GM18498 (cell line): ENCODE data around the gene GRK5.
"Not testable (repeated sequence)": the region's sequence is repeated elsewhere in the genome, so short reads cannot be mapped to it uniquely, and the experiment has no call there.

ENCODE experiments used
- ATAC-seq: cut with Tn5 transposase; IDR thresholded peaks from one replicate; pipeline ENCODE4 v1.9.1; 2021; ENCODE audit warnings: mild to moderate bottlenecking, moderate library complexity; ENCODE audit not compliant: unreplicated experiment

The GRK5 gene

GRCh38 chr10:119207366-119207666, at the start of gene GRK5:
TSS of gene GRK5 (plus strand) at chr10:119207571. CDS start at chr10:119207918, 347 bp downstream.
- ATAC-seq: peak; percentile 80

GRCh38 chr10:119159332-119159731, 48.0 kb upstream of the GRK5 start:
- no peak for ATAC-seq

- ATAC-seq: no peak
Observed at GRCh38 chr10:119161680-119162451, 45.5 kb upstream of the GRK5 start.

- ATAC-seq: no peak
Observed at GRCh38 chr10:119162452-119163092, 44.8 kb upstream of the GRK5 start.

- ATAC-seq: peak; percentile 96
Observed at GRCh38 chr10:119165171-119166117, 41.9 kb upstream of the GRK5 start, which contains the start of gene SFXN4. TSS of gene SFXN4 (minus strand) at chr10:119165714. CDS start at chr10:119165647, 67 bp downstream.

GRCh38 chr10:119166118-119166500, 41.3 kb upstream of the GRK5 start:
- peak; percentile 3 for ATAC-seq

GRCh38 chr10:119166564-119166963, 40.8 kb upstream of the GRK5 start:
- no peak for ATAC-seq

- ATAC-seq: no peak
Observed at GRCh38 chr10:119167041-119167440, 40.3 kb upstream of the GRK5 start.

DNA sequence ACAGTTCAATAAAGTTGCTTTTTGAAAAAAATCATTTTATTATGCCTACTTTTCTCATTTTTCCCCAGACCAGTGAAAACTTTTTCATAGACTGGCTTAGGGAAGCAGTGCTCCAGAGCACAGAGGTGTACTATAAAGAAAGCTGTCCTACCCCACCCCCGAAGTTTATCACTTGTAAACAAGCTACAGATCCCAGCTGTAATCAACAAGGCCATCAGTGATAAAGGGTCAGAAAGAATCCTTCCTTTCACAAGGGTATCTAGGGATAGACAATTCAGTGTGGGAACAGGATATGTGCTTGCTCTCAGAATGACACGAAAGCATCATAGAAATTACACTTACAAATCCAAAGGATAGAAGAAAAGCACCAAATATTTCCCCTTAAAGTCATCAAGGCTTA, 33.3 kb upstream of the GRK5 start:
- ATAC-seq: no peak

GRCh38 chr10:119176166-119176565, 31.2 kb upstream of the GRK5 start:
- ATAC-seq: no peak

- ATAC-seq: peak; percentile 17
Observed at GRCh38 chr10:119177708-119178371, 29.5 kb upstream of the GRK5 start.

- peak; percentile 96 for ATAC-seq
Observed at GRCh38 chr10:119178372-119179119, 28.8 kb upstream of the GRK5 start, which contains the start of gene PRDX3. TSS of gene PRDX3 (minus strand) at chr10:119178812. CDS start at chr10:119178790, 22 bp downstream.

DNA sequence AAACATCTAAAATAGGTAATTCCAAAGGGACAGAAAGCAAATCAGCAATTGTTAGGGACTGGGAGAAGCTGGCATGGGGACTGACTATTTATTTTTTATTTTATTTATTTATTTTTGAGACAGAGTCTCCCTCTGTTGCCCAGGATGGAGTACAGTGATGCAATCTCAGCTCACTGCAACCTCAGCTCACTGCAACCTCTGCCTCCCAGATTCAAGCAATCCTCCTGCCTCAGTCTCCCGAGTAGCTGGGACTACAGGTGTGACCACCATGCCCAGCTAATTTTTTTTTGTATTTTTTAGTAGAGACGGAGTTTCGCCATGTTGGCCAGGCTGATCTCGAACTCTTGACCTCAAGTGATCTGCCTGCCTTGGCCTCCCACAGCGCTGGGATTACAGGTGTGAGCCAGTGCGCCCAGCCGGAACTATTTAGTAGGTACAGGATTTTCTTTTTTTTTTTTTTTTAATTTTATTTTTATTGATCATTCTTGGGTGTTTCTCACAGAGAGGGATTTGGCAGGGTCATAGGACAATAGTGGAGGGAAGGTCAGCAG, 26.4 kb upstream of the GRK5 start:
- not testable (repeated sequence) for ATAC-seq

GRCh38 chr10:119183664-119184412, 23.5 kb upstream of the GRK5 start:
- ATAC-seq: no peak

GRCh38 chr10:119189811-119190282, 17.5 kb upstream of the GRK5 start:
- no peak for ATAC-seq

GRCh38 chr10:119190353-119190752, 17.0 kb upstream of the GRK5 start:
- no peak for ATAC-seq

GRCh38 chr10:119190954-119191785, 16.2 kb upstream of the GRK5 start:
- ATAC-seq: no peak

DNA sequence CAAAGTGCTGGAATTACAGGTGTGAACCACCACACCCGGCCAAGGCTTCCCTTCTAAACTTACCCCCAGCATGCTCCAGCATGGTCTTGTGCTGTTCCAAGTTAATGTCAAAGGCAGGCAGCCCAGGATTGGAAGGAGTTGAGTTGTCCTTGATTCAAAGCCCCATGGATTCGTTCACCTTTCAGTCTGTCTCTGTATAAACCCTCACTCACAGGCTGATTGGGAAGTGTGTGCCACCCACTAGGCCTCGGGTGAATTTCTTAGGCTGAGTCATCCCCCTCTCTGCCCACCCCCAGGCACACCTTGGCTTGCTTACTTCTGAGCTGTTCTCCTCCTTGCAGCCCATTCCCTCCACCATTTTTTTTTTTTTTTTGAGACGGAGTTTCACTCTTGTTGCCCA, 15.5 kb upstream of the GRK5 start:
- no peak for ATAC-seq
